ENCODE data around the gene HIVEP3.

Gene HIVEP3

GRCh38 chr1:41466146-41466545 lies 452.6 kb downstream of the HIVEP3 start:
- no peak overlapping the region for H3K4me3 ChIP-seq (ENCODE audit: low read length in 2 of 2)
- no peak overlapping the region for H3K27ac ChIP-seq (ENCODE audit: low read length)
- H3K9ac ChIP-seq (ENCODE audit: low read length in 2 of 2): no peak overlapping the region
- H3K27me3 ChIP-seq (ENCODE audit: control insufficient read depth in 1 of 2, insufficient read depth in 2 of 2, low read length in 2 of 2): no peaks in the 10 kb centered on the region
- peaks cover 10% of the 10 kb centered on the region for H3K4me1 ChIP-seq (ENCODE audit: control insufficient read depth, insufficient read depth, low read length)
- no peaks in the 10 kb centered on the region for H3K36me3 ChIP-seq (ENCODE audit: control insufficient read depth in 2 of 2, insufficient read depth in 2 of 2, low read length in 2 of 2)
- no peaks in the 10 kb centered on the region for H3K9me3 ChIP-seq (ENCODE audit: control insufficient read depth in 2 of 2, low read length in 2 of 2)

DNA sequence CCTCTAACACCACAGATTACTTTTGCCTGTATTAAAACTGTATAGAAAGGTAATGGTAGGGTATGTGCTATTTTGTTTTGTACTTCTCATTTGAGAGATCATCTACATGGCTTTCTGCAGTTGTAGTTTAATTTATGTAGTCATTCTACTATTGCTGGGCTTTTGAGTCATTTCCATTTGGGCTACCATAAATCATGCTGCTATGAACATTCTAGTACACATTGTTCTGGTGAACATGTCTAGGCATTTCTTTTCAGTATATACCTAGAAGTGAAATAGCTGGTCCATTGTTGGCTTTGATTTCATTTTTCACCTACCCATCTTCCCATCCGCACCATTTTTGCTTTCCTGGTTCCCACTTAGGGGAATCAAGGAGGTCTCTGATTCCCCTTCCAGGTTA lies 453.0 kb downstream of the HIVEP3 start:
- H3K4me3 ChIP-seq (ENCODE audit: low read length in 2 of 2): no peak overlapping the region
- no peaks in the 10 kb centered on the region for H3K9me3 ChIP-seq (ENCODE audit: control insufficient read depth in 2 of 2, low read length in 2 of 2)
- H3K27ac ChIP-seq (ENCODE audit: low read length): no peak overlapping the region
- H3K27me3 ChIP-seq (ENCODE audit: control insufficient read depth in 1 of 2, insufficient read depth in 2 of 2, low read length in 2 of 2): no peaks in the 10 kb centered on the region
- no peaks in the 10 kb centered on the region for H3K36me3 ChIP-seq (ENCODE audit: control insufficient read depth in 2 of 2, insufficient read depth in 2 of 2, low read length in 2 of 2)
- peaks cover 10% of the 10 kb centered on the region for H3K4me1 ChIP-seq (ENCODE audit: control insufficient read depth, insufficient read depth, low read length)
- H3K9ac ChIP-seq (ENCODE audit: low read length in 2 of 2): no peak overlapping the region

DNA sequence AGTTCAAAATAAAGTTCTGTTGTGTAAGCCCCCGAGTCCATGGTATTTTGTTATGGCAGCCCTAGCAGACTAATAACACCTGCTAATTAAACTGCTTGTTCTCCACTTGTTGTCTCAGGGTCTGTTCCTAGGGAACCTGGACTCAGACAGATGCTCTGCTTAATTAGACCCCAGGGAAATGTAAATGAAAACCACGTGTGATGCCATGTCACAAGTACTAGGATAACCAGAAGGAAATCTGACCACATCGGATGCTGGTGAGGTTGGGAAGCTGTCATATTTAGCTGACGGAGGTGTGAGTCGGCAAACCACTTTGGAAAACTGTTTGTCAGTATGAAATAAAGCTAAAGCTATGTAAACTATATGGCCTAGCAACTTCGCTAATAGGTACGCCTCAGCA lies 453.8 kb downstream of the HIVEP3 start:
- no peaks in the 10 kb centered on the region for H3K27me3 ChIP-seq (ENCODE audit: control insufficient read depth in 1 of 2, insufficient read depth in 2 of 2, low read length in 2 of 2)
- no peak overlapping the region for H3K9ac ChIP-seq (ENCODE audit: low read length in 2 of 2)
- no peak overlapping the region for H3K27ac ChIP-seq (ENCODE audit: low read length)
- H3K36me3 ChIP-seq (ENCODE audit: control insufficient read depth in 2 of 2, insufficient read depth in 2 of 2, low read length in 2 of 2): no peaks in the 10 kb centered on the region
- H3K4me1 ChIP-seq (ENCODE audit: control insufficient read depth, insufficient read depth, low read length): peaks cover 10% of the 10 kb centered on the region
- no peaks in the 10 kb centered on the region for H3K9me3 ChIP-seq (ENCODE audit: control insufficient read depth in 2 of 2, low read length in 2 of 2)
- no peak overlapping the region for H3K4me3 ChIP-seq (ENCODE audit: low read length in 2 of 2)

DNA sequence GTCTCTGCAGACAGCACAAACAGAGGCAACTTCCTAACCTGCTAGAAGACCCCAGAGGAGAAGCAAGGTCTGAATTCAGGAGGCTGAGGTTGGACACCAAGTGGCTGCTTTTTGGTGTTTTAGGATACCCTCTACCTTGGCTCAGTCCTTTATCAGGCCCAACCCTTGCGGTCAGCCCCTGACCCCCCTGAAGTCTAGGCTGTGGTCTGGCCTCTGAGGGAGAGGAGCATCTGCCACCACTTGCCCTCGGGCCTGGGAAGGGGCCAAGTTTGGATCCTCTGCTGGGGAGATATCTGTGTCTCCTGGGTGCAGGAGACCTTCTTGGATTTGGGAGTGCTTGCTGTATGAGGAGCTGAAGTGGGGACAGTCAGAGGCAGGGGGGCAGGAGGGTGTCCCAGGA lies 455.2 kb downstream of the HIVEP3 start:
- H3K4me3 ChIP-seq (ENCODE audit: low read length in 2 of 2): no peak overlapping the region
- H3K4me1 ChIP-seq (ENCODE audit: control insufficient read depth, insufficient read depth, low read length): peaks cover 10% of the 10 kb centered on the region
- H3K9ac ChIP-seq (ENCODE audit: low read length in 2 of 2): no peak overlapping the region
- no peaks in the 10 kb centered on the region for H3K27me3 ChIP-seq (ENCODE audit: control insufficient read depth in 1 of 2, insufficient read depth in 2 of 2, low read length in 2 of 2)
- H3K36me3 ChIP-seq (ENCODE audit: control insufficient read depth in 2 of 2, insufficient read depth in 2 of 2, low read length in 2 of 2): no peaks in the 10 kb centered on the region
- H3K27ac ChIP-seq (ENCODE audit: low read length): no peak overlapping the region
- H3K9me3 ChIP-seq (ENCODE audit: control insufficient read depth in 2 of 2, low read length in 2 of 2): no peaks in the 10 kb centered on the region

GRCh38 chr1:41462680-41463004 lies 456.1 kb downstream of the HIVEP3 start:
- Histone ChIP-seq H3K4me3 (ENCODE audit: low read length in 2 of 2) (no peak overlapping the region), H3K27ac (ENCODE audit: low read length) (no peak overlapping the region), H3K9ac (ENCODE audit: low read length in 2 of 2) (no peak overlapping the region), H3K4me1 (ENCODE audit: control insufficient read depth, insufficient read depth, low read length) (peaks cover 8% of the 10 kb centered on the region), H3K36me3 (ENCODE audit: control insufficient read depth in 2 of 2, insufficient read depth in 2 of 2, low read length in 2 of 2) (no peaks in the 10 kb centered on the region), H3K9me3 (ENCODE audit: control insufficient read depth in 2 of 2, low read length in 2 of 2) (no peaks in the 10 kb centered on the region), H3K27me3 (ENCODE audit: control insufficient read depth in 1 of 2, insufficient read depth in 2 of 2, low read length in 2 of 2) (no peaks in the 10 kb centered on the region)

GRCh38 chr1:41461790-41462679 lies 456.7 kb downstream of the HIVEP3 start:
- Histone ChIP-seq H3K9me3 (ENCODE audit: control insufficient read depth in 2 of 2, low read length in 2 of 2) (no peaks in the 10 kb centered on the region), H3K27me3 (ENCODE audit: control insufficient read depth in 1 of 2, insufficient read depth in 2 of 2, low read length in 2 of 2) (no peaks in the 10 kb centered on the region), H3K4me3 (ENCODE audit: low read length in 2 of 2) (no peak overlapping the region), H3K27ac (ENCODE audit: low read length) (no peak overlapping the region), H3K9ac (ENCODE audit: low read length in 2 of 2) (no peak overlapping the region), H3K36me3 (ENCODE audit: control insufficient read depth in 2 of 2, insufficient read depth in 2 of 2, low read length in 2 of 2) (no peaks in the 10 kb centered on the region), H3K4me1 (ENCODE audit: control insufficient read depth, insufficient read depth, low read length) (peaks cover 13% of the 10 kb centered on the region)

DNA sequence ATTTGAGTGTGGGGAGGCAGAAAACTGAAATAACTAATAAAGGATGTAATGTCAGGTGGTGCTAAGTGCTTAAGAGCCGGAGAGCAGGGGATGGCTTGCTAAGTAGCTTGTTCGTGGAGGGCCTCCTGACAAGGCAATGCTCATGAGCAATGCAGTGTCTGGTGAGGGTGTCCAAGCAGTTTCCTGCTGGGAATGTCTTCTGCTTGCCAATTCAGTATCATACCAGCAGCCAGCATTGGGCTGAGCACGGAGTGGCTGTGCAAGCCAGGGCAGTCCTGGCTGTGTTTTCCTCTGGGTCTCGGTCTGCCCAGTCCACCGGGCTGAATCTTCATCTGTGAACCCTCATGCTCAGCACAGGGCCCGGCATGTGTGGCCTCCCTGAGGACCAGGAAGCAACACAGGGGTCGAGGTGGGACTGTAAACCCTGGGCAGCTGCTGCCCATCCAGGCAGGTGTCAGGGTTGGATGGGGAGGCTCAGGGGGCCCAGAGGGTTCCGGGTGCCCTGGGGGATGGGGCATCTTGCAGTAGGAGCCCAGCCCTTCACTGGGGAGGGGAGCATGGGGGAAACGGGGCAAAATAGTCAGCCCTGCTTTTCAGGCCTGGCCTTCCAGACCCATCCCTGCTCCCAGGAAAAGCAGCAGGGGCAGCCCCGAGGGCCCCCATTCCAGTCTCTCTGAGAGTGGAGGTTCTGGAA lies 461.7 kb downstream of the HIVEP3 start:
- Histone ChIP-seq H3K9ac (ENCODE audit: low read length in 2 of 2) (no peak overlapping the region), H3K9me3 (ENCODE audit: control insufficient read depth in 2 of 2, low read length in 2 of 2) (no peaks in the 10 kb centered on the region), H3K36me3 (ENCODE audit: control insufficient read depth in 2 of 2, insufficient read depth in 2 of 2, low read length in 2 of 2) (no peaks in the 10 kb centered on the region), H3K4me1 (ENCODE audit: control insufficient read depth, insufficient read depth, low read length) (peaks cover 35% of the 10 kb centered on the region), H3K4me3 (ENCODE audit: low read length in 2 of 2) (no peak overlapping the region), H3K27ac (ENCODE audit: low read length) (no peak overlapping the region), H3K27me3 (ENCODE audit: control insufficient read depth in 1 of 2, insufficient read depth in 2 of 2, low read length in 2 of 2) (no peaks in the 10 kb centered on the region)

Data from stomach smooth muscle (tissue), 2 donors.